Parietal lobe (tissue), 1 donor: Measurements from ENCODE around the gene OR2T5. TPM values are rescaled to one million over a fixed set of nuclear protein-coding genes. Genes with fewer than 3 reads are reported as not detected.

Experiments
- total RNA-seq: library from RNA; depleted of rRNA; stranded (reverse); fragments of >200 nt; gene quantifications from one replicate; pipeline ENCODE4 v1.2.3, GENCODE V29; 2014

OR2T5 gene, protein sequence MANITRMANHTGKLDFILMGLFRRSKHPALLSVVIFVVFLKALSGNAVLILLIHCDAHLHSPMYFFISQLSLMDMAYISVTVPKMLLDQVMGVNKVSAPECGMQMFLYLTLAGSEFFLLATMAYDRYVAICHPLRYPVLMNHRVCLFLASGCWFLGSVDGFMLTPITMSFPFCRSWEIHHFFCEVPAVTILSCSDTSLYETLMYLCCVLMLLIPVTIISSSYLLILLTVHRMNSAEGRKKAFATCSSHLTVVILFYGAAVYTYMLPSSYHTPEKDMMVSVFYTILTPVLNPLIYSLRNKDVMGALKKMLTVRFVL
- total RNA-seq: not detected

DNA sequence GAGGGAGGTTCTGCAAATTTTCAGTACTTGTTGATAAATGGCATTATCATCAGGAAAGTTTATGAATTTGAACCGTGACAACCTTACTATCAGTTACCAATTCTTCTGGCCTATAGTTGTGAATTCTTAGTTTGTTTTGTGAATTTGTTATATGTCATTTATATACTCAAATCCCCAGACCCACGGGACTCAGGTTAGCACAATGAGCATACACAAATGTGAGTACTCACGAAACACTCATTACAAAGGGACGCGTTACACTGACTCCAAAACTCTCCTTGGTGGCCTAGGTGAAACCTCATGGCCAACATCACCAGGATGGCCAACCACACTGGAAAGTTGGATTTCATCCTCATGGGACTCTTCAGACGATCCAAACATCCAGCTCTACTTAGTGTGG, at the start of gene OR2T5:
Gene OR2T5 (plus strand): TSS at position 301 of the 400 bp plus-strand sequence. CDS start 0 bp downstream, at position 301.

GRCh38 chr1:248445399-248445798, 43.0 kb upstream of the OR2T5 start, which contains the start of gene OR2T2:
Gene OR2T2, plus strand, starts transcription at chr1:248445637. Its CDS starts 7,161 bp downstream, at chr1:248452798.

GRCh38 chr1:248473051-248473450, 15.3 kb upstream of the OR2T5 start, which contains the start of gene OR2T3:
Gene OR2T3, plus strand, starts transcription at chr1:248473351. Its CDS starts 0 bp downstream, at chr1:248473351.

GRCh38 chr1:248507773-248508172, 19.4 kb downstream of the OR2T5 start, which contains the start of gene OR2G6:
Gene OR2G6, plus strand, starts transcription at chr1:248508073. Its CDS starts 13,574 bp downstream, at chr1:248521647.

Other genes starting within 250 kb of the OR2T5 start
- gene OR2T33, start 210.6 kb upstream of the OR2T5 start, total RNA-seq: not detected
- gene OR2T12, start 185.2 kb upstream of the OR2T5 start, total RNA-seq: not detected
- gene OR2M7, start 164.0 kb upstream of the OR2T5 start, total RNA-seq: not detected
- gene OR14C36, start 139.8 kb upstream of the OR2T5 start, total RNA-seq: not detected
- not detected for gene OR2T4, start 126.9 kb upstream of the OR2T5 start, total RNA-seq
- gene OR2T6, start 112.8 kb upstream of the OR2T5 start, total RNA-seq: not detected
- not detected for gene OR2T1, start 85.5 kb upstream of the OR2T5 start, total RNA-seq
- not detected for gene OR2T2, start 43.0 kb upstream of the OR2T5 start, total RNA-seq
- gene OR2T3, start 15.2 kb upstream of the OR2T5 start, total RNA-seq: not detected
- gene OR2G6, start 19.5 kb downstream of the OR2T5 start, total RNA-seq: not detected
- gene OR2T29, start 74.2 kb downstream of the OR2T5 start, total RNA-seq: not detected
- gene OR2T34, start 86.2 kb downstream of the OR2T5 start, total RNA-seq: not detected
- gene OR2T10, start 109.1 kb downstream of the OR2T5 start, total RNA-seq: not detected
- not detected for gene OR2T11, start 146.5 kb downstream of the OR2T5 start, total RNA-seq
- not detected for gene OR2T35, start 156.7 kb downstream of the OR2T5 start, total RNA-seq
- gene OR2T27, start 166.9 kb downstream of the OR2T5 start, total RNA-seq: not detected
- not detected for gene OR14I1, start 214.2 kb downstream of the OR2T5 start, total RNA-seq